ENCODE measurements around the gene VPS13D. TPM values are rescaled to one million over a fixed set of nuclear protein-coding genes. Genes with fewer than 3 reads are reported as not detected.

Gene VPS13D
- total and polyA plus RNA-seq, 2 donors from 2014 or later: 19.4 to 75.8 TPM

DNA sequence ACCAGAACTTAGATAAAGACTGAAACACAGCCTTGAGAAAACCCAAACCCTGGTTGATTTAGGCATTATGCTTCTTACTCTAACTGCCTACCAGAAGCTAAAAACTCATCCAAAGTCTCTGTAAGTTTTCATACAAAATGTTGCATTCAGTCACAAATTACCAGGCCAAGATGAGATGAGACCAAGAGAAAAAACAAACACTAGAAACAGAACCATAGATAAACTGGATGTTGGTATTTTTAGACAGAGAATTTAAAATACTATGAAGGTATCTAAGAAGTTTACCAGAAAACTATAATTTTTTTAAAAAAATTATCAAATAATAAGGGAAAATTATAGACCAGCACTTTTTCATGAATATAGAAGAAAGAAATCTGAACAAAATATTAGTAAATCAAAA is 180.5 kb downstream of the VPS13D start:
- peaks cover 14 to 36% (median 24%) of the 10 kb centered on the region in 3 donors for H3K4me1 ChIP-seq (ENCODE audit: control insufficient read depth in 2 of 3, insufficient read depth in 2 of 3, low read depth in 1 of 3, low read length in 3 of 3)
- intact Hi-C loops (cut with DNase I): no loop called here
- no peak for FAIRE-seq

GRCh38 chr1:12411098-12411497 is 181.3 kb downstream of the VPS13D start:
- DNase-seq (no peak), FAIRE-seq (no peak)
- peaks cover 0 to 2% (median 0%) of the 10 kb centered on the region in 3 donors for H3K36me3 ChIP-seq (ENCODE audit: control insufficient read depth in 2 of 3, insufficient read depth in 3 of 3, low read length in 3 of 3)
- no peak overlapping the region for H3K4me3 ChIP-seq (ENCODE audit: low read length in 3 of 3)
- no peak for TF ChIP-seq CTCF (IDR thresholded peaks at IDR 0.05; ENCODE audit: borderline replicate concordance, extremely low read depth, insufficient read depth)
- intact Hi-C loops (cut with DNase I): no loop called here
- H3K27me3 ChIP-seq (ENCODE audit: control insufficient read depth, insufficient read depth, low read length): no peaks in the 10 kb centered on the region
- peaks cover 14 to 28% (median 22%) of the 10 kb centered on the region in 3 donors for H3K4me1 ChIP-seq (ENCODE audit: control insufficient read depth in 2 of 3, insufficient read depth in 2 of 3, low read depth in 1 of 3, low read length in 3 of 3)
- H3K9me3 ChIP-seq (ENCODE audit: control insufficient read depth in 2 of 3, insufficient read depth in 1 of 3, low read length in 3 of 3): peaks cover 0 to 2% (median 0%) of the 10 kb centered on the region in 3 donors
- H3K27ac ChIP-seq (ENCODE audit: low read depth in 2 of 2, low read length in 2 of 2): no peak overlapping the region
- H3K9ac ChIP-seq (ENCODE audit: low read length in 3 of 3): no peak overlapping the region

More for the DNA sequence above, 180.5 kb downstream of the VPS13D start:
- no peak overlapping the region for H3K9ac ChIP-seq (ENCODE audit: low read length in 3 of 3)
- H3K9me3 ChIP-seq (ENCODE audit: control insufficient read depth in 2 of 3, insufficient read depth in 1 of 3, low read length in 3 of 3): peaks cover 0 to 2% (median 0%) of the 10 kb centered on the region in 3 donors
- TF ChIP-seq CTCF (IDR thresholded peaks at IDR 0.05; ENCODE audit: borderline replicate concordance, extremely low read depth, insufficient read depth): no peak
- DNase-seq: no peak
- H3K27ac ChIP-seq (ENCODE audit: low read depth in 2 of 2, low read length in 2 of 2): no peak overlapping the region
- H3K36me3 ChIP-seq (ENCODE audit: control insufficient read depth in 2 of 3, insufficient read depth in 3 of 3, low read length in 3 of 3): peaks cover 0 to 4% (median 2%) of the 10 kb centered on the region in 3 donors
- no peak overlapping the region for H3K4me3 ChIP-seq (ENCODE audit: low read length in 3 of 3)
- H3K27me3 ChIP-seq (ENCODE audit: control insufficient read depth, insufficient read depth, low read length): no peaks in the 10 kb centered on the region

- H3K36me3 ChIP-seq (ENCODE audit: control insufficient read depth in 2 of 3, insufficient read depth in 3 of 3, low read length in 3 of 3): peaks cover under 1 to 2% (median 1%) of the 10 kb centered on the region in 3 donors
- H3K4me3 ChIP-seq (ENCODE audit: low read length in 3 of 3): no peak overlapping the region
- no peak for DNase-seq
- no peak for FAIRE-seq
- H3K9ac ChIP-seq (ENCODE audit: low read length in 3 of 3): no peak overlapping the region
- peaks cover 0 to 2% (median 0%) of the 10 kb centered on the region in 3 donors for H3K9me3 ChIP-seq (ENCODE audit: control insufficient read depth in 2 of 3, insufficient read depth in 1 of 3, low read length in 3 of 3)
- intact Hi-C loops (cut with DNase I): no loop called here
- H3K4me1 ChIP-seq (ENCODE audit: control insufficient read depth in 2 of 3, insufficient read depth in 2 of 3, low read depth in 1 of 3, low read length in 3 of 3): peaks cover 10 to 27% (median 18%) of the 10 kb centered on the region in 3 donors
- no peak for TF ChIP-seq CTCF (IDR thresholded peaks at IDR 0.05; ENCODE audit: borderline replicate concordance, extremely low read depth, insufficient read depth)
- H3K27me3 ChIP-seq (ENCODE audit: control insufficient read depth, insufficient read depth, low read length): no peaks in the 10 kb centered on the region
- no peak overlapping the region for H3K27ac ChIP-seq (ENCODE audit: low read depth in 2 of 2, low read length in 2 of 2)
Observed at GRCh38 chr1:12411747-12412146, 181.9 kb downstream of the VPS13D start.

DNA sequence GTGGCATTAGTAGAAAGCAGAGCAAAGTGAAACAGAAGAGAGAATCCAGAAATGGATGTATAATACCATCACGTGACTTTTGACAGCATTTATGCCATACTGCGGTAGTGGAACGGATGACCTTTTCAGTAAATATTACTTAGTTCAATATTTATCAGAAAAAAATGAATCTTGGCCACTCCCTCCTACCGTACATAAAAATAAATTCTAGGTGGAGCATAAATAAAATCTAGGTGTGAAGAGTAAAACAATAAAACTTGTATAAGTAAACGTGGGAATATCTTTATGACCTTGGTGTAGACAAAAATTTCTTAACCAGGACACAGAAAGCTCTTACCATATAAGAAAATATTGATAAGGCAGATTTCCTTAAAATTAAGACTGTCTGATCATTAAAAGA is 182.6 kb downstream of the VPS13D start:
- H3K36me3 ChIP-seq (ENCODE audit: control insufficient read depth in 2 of 3, insufficient read depth in 3 of 3, low read length in 3 of 3): peaks cover 2 to 8% (median 4%) of the 10 kb centered on the region in 3 donors
- no peak for DNase-seq
- H3K4me3 ChIP-seq (ENCODE audit: low read length in 3 of 3): no peak overlapping the region
- TF ChIP-seq CTCF (IDR thresholded peaks at IDR 0.05; ENCODE audit: borderline replicate concordance, extremely low read depth, insufficient read depth): no peak
- intact Hi-C loops (cut with DNase I): no loop called here
- H3K9ac ChIP-seq (ENCODE audit: low read length in 3 of 3): no peak overlapping the region
- H3K9me3 ChIP-seq (ENCODE audit: control insufficient read depth in 2 of 3, insufficient read depth in 1 of 3, low read length in 3 of 3): peaks cover 0 to 2% (median 0%) of the 10 kb centered on the region in 3 donors
- H3K27ac ChIP-seq (ENCODE audit: low read depth in 2 of 2, low read length in 2 of 2): no peak overlapping the region
- H3K27me3 ChIP-seq (ENCODE audit: control insufficient read depth, insufficient read depth, low read length): no peaks in the 10 kb centered on the region
- no peak for FAIRE-seq
- H3K4me1 ChIP-seq (ENCODE audit: control insufficient read depth in 2 of 3, insufficient read depth in 2 of 3, low read depth in 1 of 3, low read length in 3 of 3): peaks cover 10 to 22% (median 21%) of the 10 kb centered on the region in 3 donors

Data from kidney (tissue), 14 donors.